Activated T-helper 1 cell treated with anti-CD3 and anti-CD28 coated beads, Interleukin-12 subunit alpha, Interleukin-12 subunit beta, Interleukin-2, Interleukin-4 antibody, amounts not matched to agents 30 ng/mL and 10 ng/mL and 1 ng/mL, durations not matched to agents 14 hours and 24 hours and 36 hours (primary cell): ENCODE measurements around the gene SYT7. TPM values are rescaled to one million over a fixed set of nuclear protein-coding genes. Genes with fewer than 3 reads are reported as not detected.
A peak's percentile ranks its signal among the peaks of the same experiment; 100 is the strongest.

ENCODE experiments used
- DNase-seq: peaks from one replicate; pipeline ENCODE4 v3.0.0; 2021; ENCODE audit warnings: low spot score
- H3K27ac Mint-ChIP-seq: one replicate; pipeline ENCODE4 v1.8.0; 2021; ENCODE audit warnings: mild to moderate bottlenecking, mixed read lengths
- H3K27me3 Mint-ChIP-seq: one replicate; pipeline ENCODE4 v1.8.0; 2022; ENCODE audit warnings: mild to moderate bottlenecking, moderate library complexity, mixed read lengths; ENCODE audit not compliant: insufficient read depth
- H3K36me3 Mint-ChIP-seq: one replicate; pipeline ENCODE4 v1.8.0; 2021; ENCODE audit warnings: low read depth, mixed read lengths
- H3K4me1 Mint-ChIP-seq: one replicate; pipeline ENCODE4 v1.8.0; 2021; ENCODE audit warnings: low read depth, mixed read lengths
- H3K4me3 Mint-ChIP-seq: one replicate; pipeline ENCODE4 v1.8.0; 2021; ENCODE audit warnings: mild to moderate bottlenecking, moderate library complexity, mixed read lengths
- H3K9me3 Mint-ChIP-seq: one replicate; pipeline ENCODE4 v1.8.0; 2021; ENCODE audit warnings: mixed read lengths
- intact Hi-C: fragments of 100-400 bp; cut with micrococcal nuclease; formaldehyde crosslinking; loops from one replicate; pipeline ENCODE4 v1.15.1; 2024
- total RNA-seq: library from RNA; stranded (reverse); gene quantifications from 2 replicates; pipeline ENCODE4 v1.2.3, GENCODE V29; 2022

Gene SYT7
- total RNA-seq, 1 donor from 2014 or later: 0.44 TPM

DNA sequence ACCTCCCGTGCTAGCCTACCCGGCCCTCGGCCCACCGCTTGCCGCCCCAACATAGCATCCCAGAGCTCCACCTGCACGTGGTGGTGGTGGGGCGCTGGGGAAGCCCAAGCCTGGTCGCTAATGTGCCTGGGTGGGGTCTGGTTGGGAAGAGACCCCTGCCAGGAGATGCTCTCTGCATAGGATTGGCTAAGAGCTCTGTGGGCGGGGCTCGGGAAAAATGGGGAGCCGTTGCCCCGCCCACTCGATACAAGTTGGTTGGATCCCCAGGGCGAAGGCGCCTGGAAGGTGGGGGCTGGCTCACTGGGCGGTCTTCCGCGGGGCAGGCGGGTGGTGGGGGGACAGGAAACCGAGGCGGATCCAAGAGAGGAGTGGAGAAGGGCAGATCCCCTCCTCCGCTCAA is 64.7 kb downstream of the SYT7 start:
- no peaks in the 10 kb centered on the region for H3K36me3 Mint-ChIP-seq
- no peak overlapping the region for H3K27ac Mint-ChIP-seq
- intact Hi-C loops: loop anchor here (10.0 kb wide), 1 partner anchor 181 kb away; the partner anchor contains the start of genes DDB1 and TKFC
- no peaks in the 10 kb centered on the region for H3K4me1 Mint-ChIP-seq
- no peaks in the 10 kb centered on the region for H3K9me3 Mint-ChIP-seq
- H3K4me3 Mint-ChIP-seq: no peak overlapping the region
- DNase-seq: no peak
- H3K27me3 Mint-ChIP-seq: peaks cover 10% of the 10 kb centered on the region

DNA sequence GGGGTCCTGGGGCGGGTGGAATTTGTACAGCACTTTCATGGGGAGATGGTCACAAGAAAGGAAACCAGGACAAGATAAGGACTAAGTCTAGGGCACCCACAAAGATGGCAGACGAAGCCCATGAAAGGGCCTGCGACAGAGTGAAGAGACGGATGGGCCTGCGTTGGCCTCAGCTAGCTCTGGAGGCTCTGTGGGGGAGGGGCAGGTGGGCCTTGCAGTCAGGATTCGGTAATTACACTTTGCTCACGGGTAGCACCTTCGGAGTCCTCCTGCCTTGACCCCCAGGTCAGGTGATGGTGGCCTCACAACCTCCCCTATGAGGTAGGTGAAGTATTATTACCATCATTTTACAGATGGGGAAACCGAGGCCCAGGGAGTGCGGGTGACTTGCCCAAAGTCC is 65.2 kb downstream of the SYT7 start:
- H3K4me1 Mint-ChIP-seq: no peaks in the 10 kb centered on the region
- intact Hi-C loops: loop anchor here (10.0 kb wide), 1 partner anchor 181 kb away; the partner anchor contains the start of genes DDB1 and TKFC
- no peaks in the 10 kb centered on the region for H3K36me3 Mint-ChIP-seq
- H3K27me3 Mint-ChIP-seq: peaks cover 15% of the 10 kb centered on the region
- DNase-seq: no peak
- H3K27ac Mint-ChIP-seq: no peak overlapping the region
- H3K4me3 Mint-ChIP-seq: no peak overlapping the region
- H3K9me3 Mint-ChIP-seq: no peaks in the 10 kb centered on the region

DNA sequence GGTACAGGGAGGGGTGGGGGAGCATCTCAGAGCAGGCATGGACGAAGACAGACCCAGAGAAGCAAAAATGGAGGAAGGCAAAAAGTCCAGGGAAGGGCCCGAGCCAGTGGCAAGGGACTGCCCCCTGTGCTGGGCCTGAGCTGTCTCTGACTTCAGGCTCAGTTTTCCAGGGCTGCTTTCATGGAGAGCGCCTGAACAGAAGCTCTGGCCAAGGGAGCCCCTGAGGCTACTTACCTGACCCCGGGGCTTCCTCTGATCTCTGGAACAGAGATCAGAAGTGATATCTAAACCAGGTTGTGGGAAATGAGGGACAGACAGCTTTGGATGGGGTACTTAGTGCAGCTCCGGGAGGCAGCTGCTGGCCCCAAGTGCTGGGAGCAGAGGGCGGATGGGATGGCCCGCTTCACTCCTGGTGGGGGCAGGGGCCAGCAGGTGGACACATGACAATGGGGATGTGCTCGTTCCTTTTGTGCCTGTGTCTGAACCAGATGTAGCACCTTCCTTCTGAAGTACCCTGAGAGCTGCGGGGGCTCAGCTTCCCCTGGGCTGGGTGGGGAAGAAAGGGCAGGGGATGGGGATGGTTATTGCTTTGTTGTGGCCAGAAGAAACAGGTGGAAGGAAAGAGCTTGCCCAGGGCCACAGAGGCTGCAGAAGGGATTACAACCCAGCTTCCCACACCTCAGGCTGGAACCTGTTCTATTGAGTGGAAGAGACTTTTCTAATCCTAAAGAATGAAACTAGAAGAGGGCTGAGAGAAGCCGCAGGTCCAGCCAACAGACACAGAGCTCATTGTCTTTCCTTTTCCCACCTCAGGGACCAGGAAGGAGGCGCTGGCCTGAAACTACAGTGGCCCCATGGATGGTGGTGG is 66.6 kb downstream of the SYT7 start:
- intact Hi-C loops: loop anchor here (10.0 kb wide), 1 partner anchor 179 kb away; the partner anchor contains the start of genes DDB1 and TKFC
- no peak overlapping the region for H3K27ac Mint-ChIP-seq
- peaks cover 22% of the 10 kb centered on the region for H3K27me3 Mint-ChIP-seq
- no peak overlapping the region for H3K4me3 Mint-ChIP-seq
- no peak for DNase-seq
- no peaks in the 10 kb centered on the region for H3K9me3 Mint-ChIP-seq
- H3K36me3 Mint-ChIP-seq: no peaks in the 10 kb centered on the region
- H3K4me1 Mint-ChIP-seq: no peaks in the 10 kb centered on the region

- DNase-seq: no peak
- no peaks in the 10 kb centered on the region for H3K36me3 Mint-ChIP-seq
- H3K9me3 Mint-ChIP-seq: no peaks in the 10 kb centered on the region
- no peaks in the 10 kb centered on the region for H3K4me1 Mint-ChIP-seq
- intact Hi-C loops: loop anchor here (10.0 kb wide), 1 partner anchor 178 kb away; the partner anchor contains the start of genes DDB1 and TKFC
- no peak overlapping the region for H3K27ac Mint-ChIP-seq
- H3K4me3 Mint-ChIP-seq: no peak overlapping the region
- H3K27me3 Mint-ChIP-seq: peaks cover 24% of the 10 kb centered on the region
Observed at GRCh38 chr11:61513143-61513765, 67.6 kb downstream of the SYT7 start.

GRCh38 chr11:61512435-61512834 is 68.4 kb downstream of the SYT7 start:
- peaks cover 6% of the 10 kb centered on the region for H3K4me1 Mint-ChIP-seq
- DNase-seq: no peak
- H3K27ac Mint-ChIP-seq: no peak overlapping the region
- peaks cover 31% of the 10 kb centered on the region for H3K27me3 Mint-ChIP-seq
- H3K9me3 Mint-ChIP-seq: no peaks in the 10 kb centered on the region
- intact Hi-C loops: loop anchor here (10.0 kb wide), 1 partner anchor 178 kb away; the partner anchor contains the start of genes DDB1 and TKFC
- H3K4me3 Mint-ChIP-seq: no peak overlapping the region
- no peaks in the 10 kb centered on the region for H3K36me3 Mint-ChIP-seq

- no peaks in the 10 kb centered on the region for H3K36me3 Mint-ChIP-seq
- intact Hi-C loops: loop anchor here (10.0 kb wide), 1 partner anchor 177 kb away; the partner anchor contains the start of genes DDB1 and TKFC
- peaks cover 40% of the 10 kb centered on the region for H3K27me3 Mint-ChIP-seq
- no peak overlapping the region for H3K27ac Mint-ChIP-seq
- peaks cover 6% of the 10 kb centered on the region for H3K4me1 Mint-ChIP-seq
- no peak overlapping the region for H3K4me3 Mint-ChIP-seq
- DNase-seq: no peak
- H3K9me3 Mint-ChIP-seq: no peaks in the 10 kb centered on the region
Observed at GRCh38 chr11:61511383-61511782, 69.5 kb downstream of the SYT7 start.

GRCh38 chr11:61510974-61511373 is 69.9 kb downstream of the SYT7 start:
- H3K27ac Mint-ChIP-seq: no peak overlapping the region
- no peak for DNase-seq
- intact Hi-C loops: loop anchor here (10.0 kb wide), 1 partner anchor 176 kb away; the partner anchor contains the start of genes DDB1 and TKFC
- no peak overlapping the region for H3K4me3 Mint-ChIP-seq
- no peaks in the 10 kb centered on the region for H3K9me3 Mint-ChIP-seq
- H3K36me3 Mint-ChIP-seq: no peaks in the 10 kb centered on the region
- peaks cover 6% of the 10 kb centered on the region for H3K4me1 Mint-ChIP-seq
- H3K27me3 Mint-ChIP-seq: peaks cover 43% of the 10 kb centered on the region

GRCh38 chr11:61510166-61510919 is 70.5 kb downstream of the SYT7 start:
- intact Hi-C loops: loop anchor here (10.0 kb wide), 1 partner anchor 176 kb away; the partner anchor contains the start of genes DDB1 and TKFC
- peaks cover 45% of the 10 kb centered on the region for H3K27me3 Mint-ChIP-seq
- no peak overlapping the region for H3K4me3 Mint-ChIP-seq
- H3K9me3 Mint-ChIP-seq: no peaks in the 10 kb centered on the region
- no peak for DNase-seq
- no peak overlapping the region for H3K27ac Mint-ChIP-seq
- peaks cover 6% of the 10 kb centered on the region for H3K4me1 Mint-ChIP-seq
- no peaks in the 10 kb centered on the region for H3K36me3 Mint-ChIP-seq

DNA sequence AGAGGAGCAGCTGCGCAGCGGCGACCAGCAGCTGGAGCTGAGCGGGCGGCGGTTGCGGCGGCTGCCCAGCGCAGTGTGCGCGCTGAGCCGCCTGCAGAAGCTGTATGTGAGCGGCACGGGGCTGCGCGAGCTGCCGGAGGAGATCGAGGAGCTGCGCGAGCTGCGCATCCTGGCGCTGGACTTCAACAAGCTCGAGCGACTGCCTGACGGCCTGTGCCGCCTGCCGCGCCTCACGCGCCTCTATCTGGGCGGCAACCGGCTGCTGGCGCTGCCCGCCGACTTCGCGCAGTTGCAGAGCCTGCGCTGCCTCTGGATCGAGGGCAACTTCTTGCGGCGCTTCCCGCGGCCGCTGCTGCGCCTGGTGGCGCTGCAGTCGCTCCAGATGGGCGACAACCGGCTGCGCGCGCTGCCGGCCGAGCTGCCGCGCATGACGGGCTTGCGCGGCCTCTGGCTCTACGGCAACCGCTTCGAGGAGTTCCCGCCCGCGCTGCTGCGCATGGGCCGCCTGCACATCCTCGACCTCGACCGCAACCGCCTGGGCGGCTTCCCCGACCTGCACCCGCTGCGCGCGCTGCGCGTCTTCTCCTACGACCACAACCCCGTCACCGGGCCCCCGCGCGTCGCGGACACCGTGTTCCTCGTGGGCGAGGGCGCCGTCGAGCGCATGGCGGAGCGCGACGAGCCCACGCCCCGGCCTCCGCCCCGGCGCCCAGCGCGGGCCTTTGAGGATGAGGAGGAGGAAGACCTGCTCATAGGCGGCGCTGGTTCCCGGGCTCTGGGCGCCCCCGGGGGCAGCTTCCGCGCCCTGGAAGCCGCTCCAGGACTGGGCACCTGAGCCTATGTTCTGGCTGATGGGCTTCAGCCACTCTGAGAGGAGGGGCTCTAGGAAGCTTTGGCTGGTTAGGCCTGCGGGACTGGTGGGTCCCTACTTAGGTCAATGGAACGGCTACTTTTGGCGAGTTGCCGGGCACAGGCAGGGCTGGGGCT is 71.5 kb downstream of the SYT7 start:
- no peaks in the 10 kb centered on the region for H3K36me3 Mint-ChIP-seq
- intact Hi-C loops: loop anchor here (2.0 to 10.0 kb wide), 3 partner anchors 63 to 308 kb away; partner anchors contain the start of genes DDB1, FADS1 and TKFC
- peaks cover 41% of the 10 kb centered on the region for H3K27me3 Mint-ChIP-seq
- DNase-seq: peak; percentile 70
- H3K9me3 Mint-ChIP-seq: no peaks in the 10 kb centered on the region
- no peak overlapping the region for H3K27ac Mint-ChIP-seq
- H3K4me3 Mint-ChIP-seq: peak overlapping the region; percentile 19
- H3K4me1 Mint-ChIP-seq: peaks cover 6% of the 10 kb centered on the region

- DNase-seq: peak; percentile 35
- H3K9me3 Mint-ChIP-seq: no peaks in the 10 kb centered on the region
- peak within 1 kb of the TSS; percentile 27 for H3K27ac Mint-ChIP-seq
- H3K4me1 Mint-ChIP-seq: peaks cover 6% of the 10 kb centered on the region
- H3K36me3 Mint-ChIP-seq: no peaks in the 10 kb centered on the region
- intact Hi-C loops: loop anchor here (2.0 to 5.0 kb wide), 2 partner anchors 61 to 309 kb away; partner anchors contain the start of gene FADS1
- H3K4me3 Mint-ChIP-seq: peak within 1 kb of the TSS; percentile 19
- peaks cover 41% of the 10 kb centered on the region for H3K27me3 Mint-ChIP-seq
Observed at GRCh38 chr11:61507962-61508861, 72.7 kb downstream of the SYT7 start, which contains the start of gene LRRC10B. TSS of gene LRRC10B (plus strand) at chr11:61508749. CDS start at chr11:61508999, 250 bp downstream.
